ENCODE data around the gene KRTAP4-6. TPM values are rescaled to one million over a fixed set of nuclear protein-coding genes. Genes with fewer than 3 reads are reported as not detected.

The KRTAP4-6 gene
- not detected in 2 replicates for total RNA-seq (2014; rRNA removed; shearing (Covaris generic))

DNA sequence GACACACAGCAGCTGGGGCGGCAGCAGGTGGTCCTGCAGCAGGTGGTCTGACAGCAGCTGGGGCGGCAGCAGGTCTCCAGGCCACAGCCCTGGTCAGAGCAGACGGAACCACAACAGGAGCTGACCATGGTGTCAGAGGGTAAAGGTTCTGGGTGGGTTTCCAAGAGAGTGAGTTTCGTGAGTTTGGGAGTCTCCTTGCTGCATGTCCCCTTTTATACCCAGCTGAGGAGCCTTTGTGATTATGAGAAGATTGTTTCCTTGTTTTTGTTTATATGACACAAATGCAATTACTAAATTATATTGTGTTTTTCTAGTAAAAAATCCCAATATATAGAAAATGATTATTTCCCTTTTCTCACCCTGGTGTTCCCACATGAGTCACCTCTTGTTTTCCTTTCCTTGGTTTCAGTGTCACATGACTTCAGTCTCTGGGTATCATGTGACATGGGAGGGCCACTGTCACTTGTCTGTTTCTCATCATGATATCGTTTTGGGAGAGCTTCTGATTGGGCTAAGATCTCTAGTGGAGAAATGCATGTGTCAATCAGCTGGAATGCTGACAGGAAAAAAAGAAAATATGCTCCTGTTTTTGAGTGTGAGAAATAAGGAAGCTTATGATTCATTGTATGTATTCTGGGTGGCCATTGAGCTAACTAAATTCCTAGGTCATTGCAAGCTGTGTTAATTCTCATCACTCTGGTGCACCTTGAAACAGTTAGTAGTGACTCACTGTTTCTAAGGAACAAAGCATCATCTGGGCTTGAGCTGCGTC lies at the start of gene KRTAP4-6:
KRTAP4-6 (minus strand) TSS at position 185 of the 772 bp plus-strand sequence; CDS start at position 128, 57 bp downstream.

DNA sequence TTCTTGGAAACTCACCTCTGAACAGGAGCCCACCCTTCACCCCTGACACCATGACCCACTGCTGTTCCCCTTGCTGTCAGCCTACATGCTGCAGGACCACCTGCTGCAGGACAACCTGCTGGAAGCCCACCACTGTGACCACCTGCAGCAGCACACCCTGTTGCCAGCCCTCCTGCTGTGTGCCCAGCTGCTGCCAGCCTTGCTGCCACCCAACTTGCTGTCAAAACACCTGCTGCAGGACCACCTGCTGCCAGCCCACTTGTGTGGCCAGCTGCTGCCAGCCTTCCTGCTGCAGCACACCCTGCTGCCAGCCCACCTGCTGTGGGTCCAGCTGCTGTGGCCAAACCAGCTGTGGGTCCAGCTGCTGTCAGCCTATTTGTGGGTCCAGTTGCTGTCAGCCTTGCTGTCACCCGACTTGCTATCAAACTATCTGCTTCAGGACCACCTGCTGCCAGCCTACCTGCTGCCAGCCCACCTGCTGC lies 49.5 kb upstream of the KRTAP4-6 start, which contains the start of gene KRTAP9-1:
KRTAP9-1 (plus strand) TSS at position 51 of the 482 bp plus-strand sequence; CDS start at position 51, 0 bp downstream.

DNA sequence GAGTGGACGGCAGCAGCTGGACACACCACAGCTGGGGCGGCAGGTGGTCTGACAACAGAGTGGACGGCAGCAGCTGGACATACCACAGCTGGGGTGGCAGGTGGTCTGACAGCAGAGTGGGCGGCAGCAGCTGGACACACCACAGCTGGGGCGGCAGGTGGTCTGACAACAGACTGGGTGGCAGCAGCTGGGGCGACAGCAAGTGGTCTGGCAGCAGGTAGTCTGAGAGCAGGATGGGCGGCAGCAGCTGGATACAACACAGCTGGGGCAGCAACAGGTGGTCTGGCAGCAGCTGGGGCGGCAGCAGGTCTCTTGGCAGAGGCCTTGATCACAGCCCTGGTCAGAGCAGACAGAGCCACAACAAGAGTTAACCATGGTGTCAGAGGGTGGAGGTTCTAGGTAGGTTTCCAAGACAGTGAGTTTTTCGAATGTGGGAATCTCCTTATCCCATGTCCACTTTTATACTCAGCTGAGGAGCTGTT lies 44.2 kb upstream of the KRTAP4-6 start, which contains the start of gene KRTAP4-1:
KRTAP4-1 (minus strand) TSS at position 432 of the 482 bp plus-strand sequence; CDS start at position 375, 57 bp downstream.

DNA sequence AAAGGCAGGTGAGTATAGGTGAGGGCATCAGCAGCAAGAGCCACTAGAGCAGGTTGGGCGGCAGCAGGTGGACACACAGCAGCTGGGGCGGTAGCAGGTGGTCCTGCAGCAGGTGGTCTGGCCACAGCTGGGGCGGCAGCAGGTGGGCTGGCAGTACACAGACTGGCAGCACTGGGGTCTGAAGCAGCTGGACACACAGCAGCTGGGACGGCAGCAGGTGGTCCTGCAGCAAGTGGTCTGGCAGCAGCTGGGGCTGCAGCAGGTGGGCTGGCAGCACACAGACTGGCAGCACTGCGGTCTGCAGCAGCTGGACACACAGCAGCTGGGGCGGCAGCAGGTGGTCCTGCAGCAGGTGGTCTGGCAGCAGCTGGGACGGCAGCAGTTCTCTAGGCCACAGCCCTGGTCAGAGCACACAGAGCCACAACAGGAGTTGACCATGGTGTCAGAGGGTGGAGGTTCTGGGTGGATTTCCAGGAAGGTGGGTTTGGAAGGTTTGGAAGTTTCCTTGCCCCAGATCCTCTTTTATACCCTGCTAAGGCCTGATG lies 37.5 kb upstream of the KRTAP4-6 start, which contains the start of gene KRTAP4-2:
KRTAP4-2 (minus strand) TSS at position 495 of the 545 bp plus-strand sequence; CDS start at position 438, 57 bp downstream.

DNA sequence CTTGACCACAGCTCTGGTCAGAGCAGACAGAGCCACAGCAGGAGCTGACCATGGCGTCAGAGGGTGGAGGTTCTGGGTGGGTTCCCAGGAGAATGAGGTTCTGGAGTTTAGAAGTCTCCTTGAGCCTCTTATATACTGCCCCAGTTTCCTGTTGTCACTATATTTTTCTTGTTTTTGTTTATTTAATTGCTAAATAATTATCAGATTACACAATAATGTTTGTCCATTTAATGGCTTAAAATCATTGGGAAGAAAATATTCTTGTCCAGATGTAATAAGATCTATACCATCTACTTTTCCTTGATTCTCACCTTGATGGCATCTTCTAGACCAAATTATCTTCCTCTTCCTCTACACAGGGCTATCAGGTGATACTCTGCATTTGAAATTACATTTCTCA lies 27.8 kb upstream of the KRTAP4-6 start, which contains the start of gene KRTAP4-3:
KRTAP4-3 (minus strand) TSS at position 101 of the 400 bp plus-strand sequence; CDS start at position 52, 49 bp downstream.

DNA sequence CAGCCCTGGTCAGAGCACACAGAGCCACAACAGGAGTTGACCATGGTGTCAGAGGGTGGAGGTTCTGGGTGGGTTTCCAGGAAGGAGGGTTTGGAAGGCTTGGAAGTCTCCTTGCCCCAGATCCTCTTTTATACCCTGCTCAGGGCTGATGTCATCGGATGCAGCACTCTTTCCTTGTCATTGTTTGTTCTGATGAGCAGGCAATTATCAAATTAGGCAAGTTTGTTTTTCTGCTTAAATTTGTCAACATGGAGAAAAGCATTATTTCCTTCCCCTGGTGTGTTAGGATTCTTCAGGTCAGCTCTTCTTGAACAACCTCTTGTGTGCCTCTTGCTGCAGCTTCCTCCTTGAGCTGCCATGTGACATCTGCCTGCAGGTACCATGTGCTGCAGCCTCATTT lies 20.3 kb upstream of the KRTAP4-6 start, which contains the start of gene KRTAP4-4:
KRTAP4-4 (minus strand) TSS at position 101 of the 400 bp plus-strand sequence; CDS start at position 44, 57 bp downstream.

DNA sequence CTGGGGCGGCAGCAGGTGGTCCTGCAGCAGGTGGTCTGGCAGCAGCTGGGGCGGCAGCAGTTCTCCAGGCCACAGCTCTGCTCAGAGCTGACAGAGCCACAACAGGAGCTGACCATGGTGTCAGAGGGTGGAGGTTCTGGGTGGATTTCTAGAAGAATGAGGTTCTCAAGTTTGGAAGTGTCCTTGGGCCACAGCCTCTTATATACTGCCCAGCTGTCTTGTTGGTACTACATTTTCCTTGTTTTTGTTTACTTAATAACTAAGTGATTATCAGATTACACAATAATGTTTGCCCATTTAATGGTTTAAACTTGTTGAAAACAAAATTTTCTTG lies 9.3 kb upstream of the KRTAP4-6 start, which contains the start of gene KRTAP4-5:
KRTAP4-5 (minus strand) TSS at position 174 of the 334 bp plus-strand sequence; CDS start at position 116, 58 bp downstream.

DNA sequence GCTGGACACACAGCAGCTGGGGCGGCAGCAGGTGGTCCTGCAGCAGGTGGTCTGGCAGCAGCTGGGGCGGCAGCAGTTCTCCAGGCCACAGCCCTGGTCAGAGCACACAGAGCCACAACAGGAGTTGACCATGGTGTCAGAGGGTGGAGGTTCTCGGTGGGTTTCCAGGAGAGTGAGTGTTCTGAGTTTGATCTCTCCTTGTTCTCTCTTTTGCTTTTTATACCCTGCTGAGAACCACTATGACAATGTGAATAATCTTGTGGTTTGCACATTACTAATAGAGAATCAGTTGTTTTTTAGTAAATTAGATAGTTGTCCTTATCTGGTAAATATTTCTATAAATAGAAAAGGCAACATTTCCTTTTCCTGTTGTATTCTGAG lies 16.4 kb downstream of the KRTAP4-6 start, which contains the start of gene KRTAP4-12:
KRTAP4-12 (minus strand) TSS at position 192 of the 381 bp plus-strand sequence; CDS start at position 132, 60 bp downstream.

DNA sequence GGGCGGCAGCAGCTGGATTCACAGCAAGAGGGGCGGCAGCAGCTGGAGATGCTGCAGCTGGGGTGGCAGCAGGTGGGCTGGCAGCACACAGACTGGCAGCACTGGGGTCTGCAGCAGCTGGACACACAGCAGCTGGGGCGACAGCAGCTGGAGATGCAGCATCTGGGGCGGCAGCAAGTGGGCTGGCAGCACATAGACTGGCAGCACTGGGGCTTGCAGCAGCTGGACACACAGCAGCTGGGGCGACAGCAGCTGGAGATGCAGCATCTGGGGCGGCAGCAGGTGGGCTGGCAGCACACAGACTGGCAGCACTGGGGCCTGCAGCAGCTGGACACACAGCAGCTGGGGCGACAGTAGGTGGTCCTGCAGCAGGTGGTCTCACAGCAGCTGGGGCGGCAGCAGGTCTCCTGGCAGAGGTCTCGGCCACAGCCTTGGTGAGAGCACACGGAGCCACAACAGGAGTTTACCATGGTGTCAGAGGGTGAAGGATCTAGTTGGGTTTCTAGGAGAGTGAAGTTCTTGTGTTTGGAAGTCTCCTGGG lies 22.4 kb downstream of the KRTAP4-6 start, which contains the start of gene KRTAP4-11:
KRTAP4-11 (minus strand) TSS at position 528 of the 541 bp plus-strand sequence; CDS start at position 470, 58 bp downstream.

DNA sequence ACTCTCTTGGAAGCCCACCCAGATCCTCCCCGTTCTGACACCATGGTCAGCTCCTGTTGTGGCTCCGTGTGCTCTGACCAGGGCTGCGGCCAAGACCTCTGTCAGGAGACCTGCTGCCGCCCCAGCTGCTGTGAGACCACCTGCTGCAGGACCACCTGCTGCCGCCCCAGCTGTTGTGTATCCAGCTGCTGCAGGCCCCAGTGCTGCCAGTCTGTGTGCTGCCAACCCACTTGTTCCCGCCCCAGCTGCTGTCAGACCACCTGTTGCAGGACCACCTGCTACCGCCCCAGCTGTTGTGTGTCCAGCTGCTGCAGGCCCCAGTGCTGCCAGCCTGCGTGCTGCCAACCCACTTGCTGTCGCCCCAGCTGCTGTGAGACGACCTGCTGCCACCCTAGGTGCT lies 35.0 kb downstream of the KRTAP4-6 start, which contains the start of gene KRTAP4-9:
KRTAP4-9 (plus strand) TSS at position 43 of the 400 bp plus-strand sequence; CDS start at position 43, 0 bp downstream.

DNA sequence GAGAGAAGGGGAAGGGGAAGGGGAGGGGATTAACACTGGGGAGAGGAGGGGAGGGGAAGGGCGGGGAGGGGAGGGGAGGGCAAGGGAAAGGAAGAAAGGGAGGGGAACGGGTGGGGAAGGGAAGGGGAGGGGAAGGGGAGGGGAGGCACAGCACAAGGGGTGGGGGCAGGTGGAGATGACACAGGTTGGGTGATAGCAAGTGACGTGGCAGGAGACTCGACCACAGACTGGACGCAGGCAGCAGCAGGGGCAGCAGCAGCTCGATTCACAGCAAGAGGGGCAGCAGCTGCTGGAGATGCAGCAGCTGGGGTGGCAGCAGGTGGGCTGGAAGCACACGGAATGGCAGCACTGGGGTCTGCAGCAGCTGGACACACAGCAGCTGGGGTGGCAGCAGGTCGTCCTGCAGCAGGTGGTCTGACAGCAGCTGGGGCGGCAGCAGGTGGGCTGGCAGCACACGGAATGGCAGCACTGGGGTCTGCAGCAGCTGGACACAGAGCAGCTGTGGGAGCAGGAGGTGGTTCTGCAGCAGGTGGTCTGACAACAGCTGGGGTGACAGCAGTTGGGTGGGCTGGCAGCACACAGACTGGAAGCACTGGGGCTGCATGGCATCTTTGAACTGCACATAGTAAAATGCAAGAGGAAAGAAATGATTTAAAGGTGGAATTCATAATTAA lies 38.6 kb downstream of the KRTAP4-6 start, which contains the start of gene KRTAP4-16:
KRTAP4-16 (minus strand) TSS at position 624 of the 674 bp plus-strand sequence; CDS start at position 624, 0 bp downstream.

DNA sequence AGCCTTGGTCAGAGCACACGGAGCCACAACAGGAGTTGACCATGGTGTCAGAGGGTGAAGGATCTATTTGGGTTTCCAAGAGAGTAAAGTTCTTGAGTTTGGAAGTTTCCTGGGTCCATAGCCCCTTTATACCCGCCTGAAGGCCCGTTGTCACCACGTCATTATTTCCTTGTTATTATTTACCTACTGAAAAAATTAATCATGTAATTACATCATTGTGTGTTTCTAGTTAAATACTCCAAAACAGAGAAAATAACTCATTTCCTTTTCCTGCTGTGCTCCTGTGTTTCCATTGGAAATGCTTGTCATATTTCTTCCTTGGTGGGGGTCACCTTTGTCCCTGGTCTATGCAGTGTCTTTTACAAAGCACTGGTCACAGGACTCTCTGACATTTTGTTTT lies 42.3 kb downstream of the KRTAP4-6 start, which contains the start of gene KRTAP4-8:
KRTAP4-8 (minus strand) TSS at position 101 of the 400 bp plus-strand sequence; CDS start at position 43, 58 bp downstream.

Small RNA genes within 50 kb of the gene (small RNA-seq; reads per million reads assigned to genes)
- not detected for gene KRTAP4-17P

Other genes with a start within 250 kb of the KRTAP4-6 start
- gene KRT23, start 202.9 kb downstream of the KRTAP4-6 start, total RNA-seq (2014; rRNA removed; shearing (Covaris generic)), result 0.08 TPM in 1 of 2 replicates, not detected in the other
- gene KRT39, start 173.6 kb downstream of the KRTAP4-6 start, total RNA-seq (2014; rRNA removed; shearing (Covaris generic)), result not detected in 2 replicates
- not detected in 2 replicates for gene KRT40, start 156.2 kb downstream of the KRTAP4-6 start, total RNA-seq (2014; rRNA removed; shearing (Covaris generic))
- gene KRTAP3-3, start 146.4 kb downstream of the KRTAP4-6 start, total RNA-seq (2014; rRNA removed; shearing (Covaris generic)), result not detected in 2 replicates
- not detected in 2 replicates for gene KRTAP3-2, start 140.6 kb downstream of the KRTAP4-6 start, total RNA-seq (2014; rRNA removed; shearing (Covaris generic))
- gene KRTAP3-1, start 131.4 kb downstream of the KRTAP4-6 start, total RNA-seq (2014; rRNA removed; shearing (Covaris generic)), result not detected in 2 replicates
- gene KRTAP1-5, start 113.3 kb downstream of the KRTAP4-6 start, total RNA-seq (2014; rRNA removed; shearing (Covaris generic)), result not detected in 2 replicates
- not detected in 2 replicates for gene KRTAP1-4, start 110.3 kb downstream of the KRTAP4-6 start, total RNA-seq (2014; rRNA removed; shearing (Covaris generic))
- gene KRTAP1-3, start 105.7 kb downstream of the KRTAP4-6 start, total RNA-seq (2014; rRNA removed; shearing (Covaris generic)), result not detected in 2 replicates
- gene KRTAP1-1, start 99.1 kb downstream of the KRTAP4-6 start, total RNA-seq (2014; rRNA removed; shearing (Covaris generic)), result not detected in 2 replicates
- gene KRTAP2-1, start 93.2 kb downstream of the KRTAP4-6 start, total RNA-seq (2014; rRNA removed; shearing (Covaris generic)), result not detected in 2 replicates
- not detected in 2 replicates for gene KRTAP2-2, start 85.3 kb downstream of the KRTAP4-6 start, total RNA-seq (2014; rRNA removed; shearing (Covaris generic))
- 0.29 TPM in 1 of 2 replicates, not detected in the other for gene KRTAP2-3, start 80.4 kb downstream of the KRTAP4-6 start, total RNA-seq (2014; rRNA removed; shearing (Covaris generic))
- gene KRTAP2-4, start 74.7 kb downstream of the KRTAP4-6 start, total RNA-seq (2014; rRNA removed; shearing (Covaris generic)), result not detected in 2 replicates
- not detected in 2 replicates for gene KRTAP4-7, start 56.4 kb downstream of the KRTAP4-6 start, total RNA-seq (2014; rRNA removed; shearing (Covaris generic))
- not detected in 2 replicates for gene KRTAP4-8, start 42.4 kb downstream of the KRTAP4-6 start, total RNA-seq (2014; rRNA removed; shearing (Covaris generic))
- not detected in 2 replicates for gene KRTAP4-16, start 38.3 kb downstream of the KRTAP4-6 start, total RNA-seq (2014; rRNA removed; shearing (Covaris generic))
- not detected in 2 replicates for gene KRTAP4-9, start 35.2 kb downstream of the KRTAP4-6 start, total RNA-seq (2014; rRNA removed; shearing (Covaris generic))
- not detected in 2 replicates for gene KRTAP4-11, start 22.2 kb downstream of the KRTAP4-6 start, total RNA-seq (2014; rRNA removed; shearing (Covaris generic))
- not detected in 2 replicates for gene KRTAP4-12, start 16.4 kb downstream of the KRTAP4-6 start, total RNA-seq (2014; rRNA removed; shearing (Covaris generic))
- gene KRTAP4-5, start 9.3 kb upstream of the KRTAP4-6 start, total RNA-seq (2014; rRNA removed; shearing (Covaris generic)), result not detected in 2 replicates
- gene KRTAP4-4, start 20.2 kb upstream of the KRTAP4-6 start, total RNA-seq (2014; rRNA removed; shearing (Covaris generic)), result not detected in 2 replicates
- not detected in 2 replicates for gene KRTAP4-3, start 27.7 kb upstream of the KRTAP4-6 start, total RNA-seq (2014; rRNA removed; shearing (Covaris generic))
- gene KRTAP4-2, start 37.7 kb upstream of the KRTAP4-6 start, total RNA-seq (2014; rRNA removed; shearing (Covaris generic)), result not detected in 2 replicates
- not detected in 2 replicates for gene KRTAP4-1, start 44.4 kb upstream of the KRTAP4-6 start, total RNA-seq (2014; rRNA removed; shearing (Covaris generic))
- not detected in 2 replicates for gene KRTAP9-1, start 49.3 kb upstream of the KRTAP4-6 start, total RNA-seq (2014; rRNA removed; shearing (Covaris generic))
- not detected in 2 replicates for gene KRTAP9-2, start 86.1 kb upstream of the KRTAP4-6 start, total RNA-seq (2014; rRNA removed; shearing (Covaris generic))
- gene KRTAP9-3, start 91.9 kb upstream of the KRTAP4-6 start, total RNA-seq (2014; rRNA removed; shearing (Covaris generic)), result not detected in 2 replicates
- not detected in 2 replicates for gene KRTAP9-8, start 97.5 kb upstream of the KRTAP4-6 start, total RNA-seq (2014; rRNA removed; shearing (Covaris generic))
- gene KRTAP9-4, start 109.1 kb upstream of the KRTAP4-6 start, total RNA-seq (2014; rRNA removed; shearing (Covaris generic)), result not detected in 2 replicates
- not detected in 2 replicates for gene KRTAP9-9, start 114.8 kb upstream of the KRTAP4-6 start, total RNA-seq (2014; rRNA removed; shearing (Covaris generic))
- gene KRTAP9-6, start 124.8 kb upstream of the KRTAP4-6 start, total RNA-seq (2014; rRNA removed; shearing (Covaris generic)), result not detected in 2 replicates
- not detected in 2 replicates for gene KRTAP9-7, start 135.2 kb upstream of the KRTAP4-6 start, total RNA-seq (2014; rRNA removed; shearing (Covaris generic))
- gene KRTAP29-1, start 162.3 kb upstream of the KRTAP4-6 start, total RNA-seq (2014; rRNA removed; shearing (Covaris generic)), result not detected in 2 replicates
- not detected in 2 replicates for gene KRTAP16-1, start 168.8 kb upstream of the KRTAP4-6 start, total RNA-seq (2014; rRNA removed; shearing (Covaris generic))
- not detected in 2 replicates for gene KRTAP17-1, start 175.2 kb upstream of the KRTAP4-6 start, total RNA-seq (2014; rRNA removed; shearing (Covaris generic))
- gene KRT33A, start 210.3 kb upstream of the KRTAP4-6 start, total RNA-seq (2014; rRNA removed; shearing (Covaris generic)), result not detected in 2 replicates
- gene KRT33B, start 229.3 kb upstream of the KRTAP4-6 start, total RNA-seq (2014; rRNA removed; shearing (Covaris generic)), result 0.29 TPM in 1 of 2 replicates, not detected in the other
- 0.23 and 0.77 TPM in 2 replicates for gene KRT34, start 241.8 kb upstream of the KRTAP4-6 start, total RNA-seq (2014; rRNA removed; shearing (Covaris generic))

Measured in A375 (cell line).